HEK293 (cell line): Measurements from ENCODE around the gene OR2V1.
A peak's percentile ranks its signal among the peaks of the same experiment; 100 is the strongest.

Source experiments
- BCL11A ChIP-seq: fragments of 450-650 bp; formaldehyde crosslinking; IDR thresholded peaks from 2 replicates; pipeline ENCODE4 v1.5.1; 2016; ENCODE audit warnings: low read depth, missing biosample characterization, missing genetic modification characterization
- EGR2 ChIP-seq: fragments of 450-650 bp; formaldehyde crosslinking; IDR thresholded peaks from 2 replicates; pipeline ENCODE4 v1.5.1; 2016; ENCODE audit warnings: low read depth, missing biosample characterization, missing genetic modification characterization
- GFI1B ChIP-seq: fragments of 450-650 bp; formaldehyde crosslinking; IDR thresholded peaks from 2 replicates; pipeline ENCODE4 v1.5.1; 2016; ENCODE audit warnings: missing biosample characterization, missing genetic modification characterization
- KLF1 ChIP-seq: fragments of 450-650 bp; formaldehyde crosslinking; IDR thresholded peaks from 2 replicates; pipeline ENCODE4 v1.5.1; 2016; ENCODE audit warnings: missing biosample characterization, missing genetic modification characterization
- KLF8 ChIP-seq: fragments of 450-650 bp; formaldehyde crosslinking; IDR thresholded peaks from 2 replicates; pipeline ENCODE4 v1.5.1; 2016; ENCODE audit warnings: missing biosample characterization, missing genetic modification characterization
- KLF9 ChIP-seq: fragments of 450-650 bp; formaldehyde crosslinking; IDR thresholded peaks from 2 replicates; pipeline ENCODE4 v1.5.1; 2016; ENCODE audit warnings: missing biosample characterization, missing genetic modification characterization, low read depth
- MEIS1 ChIP-seq: sonication (generic); formaldehyde crosslinking; IDR thresholded peaks from 2 replicates; pipeline ENCODE4 v1.8.1; 2022; ENCODE audit warnings: missing genetic modification reagents, mild to moderate bottlenecking, borderline replicate concordance
- MYNN ChIP-seq: fragments of 450-650 bp; formaldehyde crosslinking; IDR thresholded peaks from 2 replicates; pipeline ENCODE4 v1.5.1; 2016; ENCODE audit warnings: missing biosample characterization, missing genetic modification characterization, borderline replicate concordance
- OVOL3 ChIP-seq: fragments of 450-650 bp; formaldehyde crosslinking; IDR thresholded peaks from 2 replicates; pipeline ENCODE4 v1.5.1; 2016; ENCODE audit warnings: missing biosample characterization, missing genetic modification characterization
- PRDM10 ChIP-seq: fragments of 450-650 bp; formaldehyde crosslinking; IDR thresholded peaks from 2 replicates; pipeline ENCODE4 v1.5.1; 2016; ENCODE audit warnings: missing biosample characterization, missing genetic modification characterization
- YY1 ChIP-seq: fragments of 450-650 bp; formaldehyde crosslinking; IDR thresholded peaks from 2 replicates; pipeline ENCODE4 v1.5.1; 2018; ENCODE audit warnings: missing biosample characterization, missing genetic modification characterization
- YY2 ChIP-seq: fragments of 450-650 bp; formaldehyde crosslinking; IDR thresholded peaks from 2 replicates; pipeline ENCODE4 v1.5.1; 2016; ENCODE audit warnings: missing biosample characterization, missing genetic modification characterization
- ZBTB8A ChIP-seq: fragments of 450-650 bp; formaldehyde crosslinking; IDR thresholded peaks from 2 replicates; pipeline ENCODE4 v1.5.1; 2016; ENCODE audit warnings: missing biosample characterization, missing genetic modification characterization
- ZEB2 ChIP-seq: fragments of 450-650 bp; formaldehyde crosslinking; IDR thresholded peaks from 2 replicates; pipeline ENCODE4 v1.5.1; 2016; ENCODE audit warnings: missing biosample characterization, missing genetic modification characterization
- ZFP69B ChIP-seq: fragments of 450-650 bp; formaldehyde crosslinking; IDR thresholded peaks from 2 replicates; pipeline ENCODE4 v1.5.1; 2016; ENCODE audit warnings: missing biosample characterization, missing genetic modification characterization
- ZNF155 ChIP-seq: fragments of 450-650 bp; formaldehyde crosslinking; IDR thresholded peaks from 2 replicates; pipeline ENCODE4 v1.5.1; 2016; ENCODE audit warnings: missing biosample characterization, missing genetic modification characterization
- ZNF184 ChIP-seq: fragments of 450-650 bp; IDR thresholded peaks from 2 replicates; pipeline ENCODE4 v1.5.1; 2018; ENCODE audit warnings: missing biosample characterization, mild to moderate bottlenecking, missing genetic modification characterization
- ZNF341 ChIP-seq: fragments of 450-650 bp; formaldehyde crosslinking; IDR thresholded peaks from 2 replicates; pipeline ENCODE4; 2016; ENCODE audit warnings: low read depth, missing biosample characterization, missing genetic modification characterization
- ZNF549 ChIP-seq: fragments of 450-650 bp; IDR thresholded peaks from 2 replicates; pipeline ENCODE4 v1.5.1; 2018; ENCODE audit warnings: missing biosample characterization, missing genetic modification characterization, mild to moderate bottlenecking, inconsistent platforms, moderate library complexity
- ZNF747 ChIP-seq: fragments of 450-650 bp; formaldehyde crosslinking; IDR thresholded peaks from 2 replicates; pipeline ENCODE4 v1.5.1; 2016; ENCODE audit warnings: missing biosample characterization, missing genetic modification characterization
- ZNF776 ChIP-seq: fragments of 450-650 bp; formaldehyde crosslinking; IDR thresholded peaks from 2 replicates; pipeline ENCODE4 v1.5.0; 2017; ENCODE audit warnings: missing biosample characterization, missing genetic modification characterization, borderline replicate concordance
- ZNF785 ChIP-seq: fragments of 450-650 bp; formaldehyde crosslinking; IDR thresholded peaks from 2 replicates; pipeline ENCODE4 v1.5.1; 2016; ENCODE audit warnings: missing biosample characterization, missing genetic modification characterization
- ZNF837 ChIP-seq: fragments of 450-650 bp; formaldehyde crosslinking; IDR thresholded peaks from 2 replicates; pipeline ENCODE4 v1.5.1; 2016; ENCODE audit warnings: missing biosample characterization, missing genetic modification characterization
- ZNF843 ChIP-seq: fragments of 450-650 bp; formaldehyde crosslinking; IDR thresholded peaks from 2 replicates; pipeline ENCODE4 v1.5.1; 2016; ENCODE audit warnings: missing biosample characterization, missing genetic modification characterization
- ZSCAN16 ChIP-seq: fragments of 450-650 bp; formaldehyde crosslinking; IDR thresholded peaks from 2 replicates; pipeline ENCODE4 v1.5.1; 2016; ENCODE audit warnings: missing biosample characterization, missing genetic modification characterization
- ZSCAN5A ChIP-seq: fragments of 450-650 bp; formaldehyde crosslinking; IDR thresholded peaks from 2 replicates; pipeline ENCODE4 v1.5.1; 2016; ENCODE audit warnings: missing biosample characterization, missing genetic modification characterization
- TF ChIP-seq, protein P1 (sequence below): fragments of 450-650 bp; formaldehyde crosslinking; optimal IDR thresholded peaks from 2 replicates; pipeline ENCODE3; 2016; ENCODE audit warnings: missing biosample characterization, mild to moderate bottlenecking, missing genetic modification characterization
- TF ChIP-seq, protein P2 (sequence below): fragments of 450-650 bp; formaldehyde crosslinking; IDR thresholded peaks from 2 replicates; pipeline ENCODE4; 2016; ENCODE audit warnings: missing biosample characterization, missing genetic modification characterization
- TF ChIP-seq, protein P3 (sequence below): fragments of 450-650 bp; formaldehyde crosslinking; IDR thresholded peaks from 2 replicates; pipeline ENCODE4 v1.5.1; 2016; ENCODE audit warnings: missing biosample characterization, missing genetic modification characterization
- TF ChIP-seq, protein P4 (sequence below): fragments of 450-650 bp; formaldehyde crosslinking; IDR thresholded peaks from 2 replicates; pipeline ENCODE4 v1.5.1; 2017; ENCODE audit warnings: missing biosample characterization, missing genetic modification characterization

OR2V1 gene

DNA sequence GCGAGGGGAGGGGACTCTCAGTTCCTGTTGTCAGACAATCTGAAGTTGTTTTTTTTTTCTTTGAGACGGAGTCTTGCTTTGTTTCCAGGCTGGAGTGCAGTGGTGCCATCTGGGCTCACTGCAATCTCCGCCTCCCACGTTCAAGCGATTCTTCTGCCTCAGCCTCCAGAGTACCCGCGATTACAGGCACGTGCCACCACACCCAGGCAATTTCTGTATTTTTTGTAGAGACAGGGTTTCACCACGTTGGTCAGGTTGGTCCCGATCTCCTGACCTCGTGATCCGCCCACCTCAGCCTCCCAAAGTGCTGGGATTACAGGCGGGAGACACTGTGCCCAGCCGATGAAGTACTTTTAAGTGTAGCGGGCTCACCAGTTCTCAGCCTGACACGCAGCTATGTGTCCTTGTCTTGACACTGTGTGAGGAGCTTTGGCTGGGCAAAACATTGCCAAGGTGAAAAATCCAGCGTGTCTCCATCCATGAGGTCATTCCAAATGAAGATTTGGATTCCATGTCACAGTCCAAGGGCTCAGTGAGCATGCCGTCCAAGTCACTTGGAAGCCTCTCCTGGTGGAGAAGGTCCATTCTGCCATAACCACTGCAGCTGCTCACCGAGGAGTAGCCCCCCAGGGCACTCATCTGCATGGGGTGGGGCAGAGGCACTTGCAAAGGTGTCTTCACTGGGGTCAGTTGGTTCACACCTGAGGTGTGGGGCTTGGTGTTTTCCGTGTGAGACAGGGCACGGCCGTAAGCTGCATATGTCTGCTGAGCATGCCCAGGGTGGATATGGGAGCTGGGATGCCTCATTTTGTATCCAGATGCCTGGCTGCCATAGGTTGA, 32.0 kb downstream of the OR2V1 start (continued):
- TF ChIP-seq, protein P1, sequence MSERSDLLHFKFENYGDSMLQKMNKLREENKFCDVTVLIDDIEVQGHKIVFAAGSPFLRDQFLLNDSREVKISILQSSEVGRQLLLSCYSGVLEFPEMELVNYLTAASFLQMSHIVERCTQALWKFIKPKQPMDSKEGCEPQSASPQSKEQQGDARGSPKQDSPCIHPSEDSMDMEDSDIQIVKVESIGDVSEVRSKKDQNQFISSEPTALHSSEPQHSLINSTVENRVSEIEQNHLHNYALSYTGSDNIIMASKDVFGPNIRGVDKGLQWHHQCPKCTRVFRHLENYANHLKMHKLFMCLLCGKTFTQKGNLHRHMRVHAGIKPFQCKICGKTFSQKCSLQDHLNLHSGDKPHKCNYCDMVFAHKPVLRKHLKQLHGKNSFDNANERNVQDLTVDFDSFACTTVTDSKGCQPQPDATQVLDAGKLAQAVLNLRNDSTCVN (tag by site-specific recombination), result peak; percentile 35
- TF ChIP-seq ZNF747 (tag by site-specific recombination) (no peak), ZNF837 (tag by site-specific recombination) (no peak), MEIS1 (CRISPR knock-in tag) (no peak), ZSCAN16 (tag by site-specific recombination) (no peak), OVOL3 (tag by site-specific recombination) (no peak), ZBTB8A (peak; percentile 87), ZNF785 (tag by site-specific recombination) (no peak), ZEB2 (tag by site-specific recombination) (peak; percentile 76; the same call in 1 of the 2 replicates), KLF1 (tag by site-specific recombination) (peak; percentile 75), MYNN (peak; percentile 56; the same call in 1 of the 2 replicates), BCL11A (tag by site-specific recombination) (peak; percentile 79; the same call in 1 of the 2 replicates), PRDM10 (tag by site-specific recombination) (0 out of 2 replicates have a peak, but pooled peaks have one; percentile 11), KLF8 (tag by site-specific recombination) (peak; percentile 88), ZNF776 (tag by site-specific recombination) (no peak), ZFP69B (tag by site-specific recombination) (peak; percentile 36; the same call in 1 of the 2 replicates), ZNF549 (no peak), ZNF341 (tag by site-specific recombination) (peak; percentile 76), GFI1B (tag by site-specific recombination) (no peak), EGR2 (tag by site-specific recombination) (peak; percentile 47), YY2 (tag by site-specific recombination) (0 out of 2 replicates have a peak, but pooled peaks have one; percentile 9), ZSCAN5A (0 out of 2 replicates have a peak, but pooled peaks have one; percentile 16), KLF9 (tag by site-specific recombination) (peak; percentile 42; the same call in 1 of the 2 replicates), YY1 (tag by site-specific recombination) (no peak), ZNF843 (no peak), ZNF155 (tag by site-specific recombination) (no peak), ZNF184 (no peak)
- TF ChIP-seq, protein P2, sequence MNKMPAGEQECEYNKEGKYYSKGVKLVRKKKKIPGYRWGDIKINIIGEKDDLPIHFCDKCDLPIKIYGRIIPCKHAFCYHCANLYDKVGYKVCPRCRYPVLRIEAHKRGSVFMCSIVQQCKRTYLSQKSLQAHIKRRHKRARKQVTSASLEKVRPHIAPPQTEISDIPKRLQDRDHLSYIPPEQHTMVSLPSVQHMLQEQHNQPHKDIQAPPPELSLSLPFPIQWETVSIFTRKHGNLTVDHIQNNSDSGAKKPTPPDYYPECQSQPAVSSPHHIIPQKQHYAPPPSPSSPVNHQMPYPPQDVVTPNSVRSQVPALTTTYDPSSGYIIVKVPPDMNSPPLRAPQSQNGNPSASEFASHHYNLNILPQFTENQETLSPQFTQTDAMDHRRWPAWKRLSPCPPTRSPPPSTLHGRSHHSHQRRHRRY (tag by site-specific recombination), result no peak
- TF ChIP-seq, protein P3, sequence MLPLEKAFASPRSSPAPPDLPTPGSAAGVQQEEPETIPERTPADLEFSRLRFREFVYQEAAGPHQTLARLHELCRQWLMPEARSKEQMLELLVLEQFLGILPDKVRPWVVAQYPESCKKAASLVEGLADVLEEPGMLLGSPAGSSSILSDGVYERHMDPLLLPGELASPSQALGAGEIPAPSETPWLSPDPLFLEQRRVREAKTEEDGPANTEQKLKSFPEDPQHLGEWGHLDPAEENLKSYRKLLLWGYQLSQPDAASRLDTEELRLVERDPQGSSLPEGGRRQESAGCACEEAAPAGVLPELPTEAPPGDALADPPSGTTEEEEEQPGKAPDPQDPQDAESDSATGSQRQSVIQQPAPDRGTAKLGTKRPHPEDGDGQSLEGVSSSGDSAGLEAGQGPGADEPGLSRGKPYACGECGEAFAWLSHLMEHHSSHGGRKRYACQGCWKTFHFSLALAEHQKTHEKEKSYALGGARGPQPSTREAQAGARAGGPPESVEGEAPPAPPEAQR (tag by site-specific recombination), result no peak
- TF ChIP-seq, protein P4, sequence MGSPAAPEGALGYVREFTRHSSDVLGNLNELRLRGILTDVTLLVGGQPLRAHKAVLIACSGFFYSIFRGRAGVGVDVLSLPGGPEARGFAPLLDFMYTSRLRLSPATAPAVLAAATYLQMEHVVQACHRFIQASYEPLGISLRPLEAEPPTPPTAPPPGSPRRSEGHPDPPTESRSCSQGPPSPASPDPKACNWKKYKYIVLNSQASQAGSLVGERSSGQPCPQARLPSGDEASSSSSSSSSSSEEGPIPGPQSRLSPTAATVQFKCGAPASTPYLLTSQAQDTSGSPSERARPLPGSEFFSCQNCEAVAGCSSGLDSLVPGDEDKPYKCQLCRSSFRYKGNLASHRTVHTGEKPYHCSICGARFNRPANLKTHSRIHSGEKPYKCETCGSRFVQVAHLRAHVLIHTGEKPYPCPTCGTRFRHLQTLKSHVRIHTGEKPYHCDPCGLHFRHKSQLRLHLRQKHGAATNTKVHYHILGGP (tag by site-specific recombination), result no peak
